ENCODE results near the gene FAM151B. TPM values are rescaled to one million over a fixed set of nuclear protein-coding genes. Genes with fewer than 3 reads are reported as not detected.

Gene FAM151B
- 0.71 TPM for polyA plus RNA-seq (2012; ENCODE audit: insufficient read depth, insufficient read length, low read depth)

- Histone ChIP-seq H3K27me3 (no peaks in the 10 kb centered on the region), H3K4me3 (ENCODE audit: low read depth, low read length) (peak within 1 kb of the TSS; percentile 83)
- TF ChIP-seq CTCF (IDR thresholded peaks at IDR 0.05; ENCODE audit: low read depth, low read length) = peak; percentile 16; the same call in 1 of the 2 replicates
Observed at GRCh38 chr5:80487829-80488721, at the start of gene FAM151B. TSS of gene FAM151B (plus strand) at chr5:80488100. CDS start at chr5:80488124, 24 bp downstream.

GRCh38 chr5:80438739-80439138 is 49.2 kb upstream of the FAM151B start:
- DNase-seq = no peak
- no peaks in the 10 kb centered on the region for H3K9me3 ChIP-seq
- peaks cover 67% of the 10 kb centered on the region for H3K36me3 ChIP-seq
- TF ChIP-seq CTCF (IDR thresholded peaks at IDR 0.05; ENCODE audit: low read depth, low read length) = no peak
- H3K27me3 ChIP-seq = no peaks in the 10 kb centered on the region
- no peak overlapping the region for H3K4me3 ChIP-seq (ENCODE audit: low read depth, low read length)
- H3K4me1 ChIP-seq = no peaks in the 10 kb centered on the region; the same call in 1 of the 2 replicates

More at GRCh38 chr5:80487829-80488721, at the start of gene FAM151B:
- no peaks in the 10 kb centered on the region for H3K36me3 ChIP-seq
- no peaks in the 10 kb centered on the region for H3K4me1 ChIP-seq
- no peaks in the 10 kb centered on the region for H3K9me3 ChIP-seq
- DNase-seq = peak; percentile 91

GRCh38 chr5:80439213-80439612 is 48.7 kb upstream of the FAM151B start:
- Histone ChIP-seq H3K4me3 (ENCODE audit: low read depth, low read length) (no peak overlapping the region), H3K27me3 (no peaks in the 10 kb centered on the region), H3K9me3 (no peaks in the 10 kb centered on the region), H3K4me1 (no peaks in the 10 kb centered on the region; the same call in 1 of the 2 replicates), H3K36me3 (peaks cover 67% of the 10 kb centered on the region)
- DNase-seq = no peak
- no peak for TF ChIP-seq CTCF (IDR thresholded peaks at IDR 0.05; ENCODE audit: low read depth, low read length)

GRCh38 chr5:80442742-80443141 is 45.2 kb upstream of the FAM151B start:
- no peak for TF ChIP-seq CTCF (IDR thresholded peaks at IDR 0.05; ENCODE audit: low read depth, low read length)
- Histone ChIP-seq H3K36me3 (peaks cover 57% of the 10 kb centered on the region), H3K9me3 (no peaks in the 10 kb centered on the region), H3K4me3 (ENCODE audit: low read depth, low read length) (no peak overlapping the region), H3K27me3 (no peaks in the 10 kb centered on the region), H3K4me1 (no peaks in the 10 kb centered on the region)
- DNase-seq = no peak

- no peaks in the 10 kb centered on the region for H3K4me1 ChIP-seq
- TF ChIP-seq CTCF (IDR thresholded peaks at IDR 0.05; ENCODE audit: low read depth, low read length) = no peak
- H3K4me3 ChIP-seq (ENCODE audit: low read depth, low read length) = no peak overlapping the region
- H3K27me3 ChIP-seq = no peaks in the 10 kb centered on the region
- H3K36me3 ChIP-seq = peaks cover 46% of the 10 kb centered on the region
- DNase-seq = no peak
- no peaks in the 10 kb centered on the region for H3K9me3 ChIP-seq
Observed at GRCh38 chr5:80453366-80453765, 34.5 kb upstream of the FAM151B start.

GRCh38 chr5:80463269-80463668 is 24.6 kb upstream of the FAM151B start:
- DNase-seq = no peak
- Histone ChIP-seq H3K36me3 (peaks cover 55% of the 10 kb centered on the region), H3K9me3 (no peaks in the 10 kb centered on the region; the same call in 1 of the 2 replicates), H3K4me1 (no peaks in the 10 kb centered on the region), H3K27me3 (no peaks in the 10 kb centered on the region), H3K4me3 (ENCODE audit: low read depth, low read length) (no peak overlapping the region)
- no peak for TF ChIP-seq CTCF (IDR thresholded peaks at IDR 0.05; ENCODE audit: low read depth, low read length)

Measured in BE2C (cell line).